HG03064 (cell line): ENCODE measurements around the gene PDZD7.

Source experiments
- ATAC-seq: cut with Tn5 transposase; IDR thresholded peaks from one replicate; pipeline ENCODE4 v1.9.1; 2021; ENCODE audit warnings: low read depth; ENCODE audit not compliant: unreplicated experiment

Gene PDZD7

DNA sequence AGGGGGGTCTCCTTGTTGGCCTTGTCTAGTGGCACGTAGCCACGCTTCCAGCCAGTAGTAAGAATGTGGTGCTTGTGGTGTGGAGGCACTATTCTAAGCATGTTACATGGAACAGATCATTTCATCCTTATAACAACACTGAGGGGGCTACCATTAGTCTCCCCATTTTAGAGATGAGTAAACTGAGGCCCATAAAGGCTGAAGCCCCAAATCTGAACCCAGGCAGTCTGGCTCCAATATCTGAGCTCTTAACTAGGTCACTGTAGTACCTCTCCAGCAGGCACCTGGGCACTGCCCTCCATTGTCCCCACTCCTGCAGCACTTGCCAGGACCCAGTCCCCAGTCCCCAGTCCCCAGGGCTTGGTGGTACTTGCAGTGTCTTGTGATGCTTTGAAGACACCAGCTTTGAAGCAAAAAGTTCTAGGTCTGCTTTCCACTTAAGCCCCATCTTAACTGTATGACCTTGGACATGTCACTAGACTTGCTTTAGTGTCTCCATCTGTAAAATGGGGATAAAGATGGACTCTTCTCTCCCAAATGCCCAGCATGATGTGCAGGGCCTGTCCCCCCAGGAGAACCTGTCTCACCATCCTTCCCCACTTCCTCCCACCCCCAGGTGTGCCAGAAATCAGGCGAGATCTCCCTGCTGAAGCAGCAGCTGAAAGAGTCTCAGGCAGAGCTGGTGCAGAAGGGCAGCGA, 24.9 kb downstream of the PDZD7 start:
- ATAC-seq, result no peak

DNA sequence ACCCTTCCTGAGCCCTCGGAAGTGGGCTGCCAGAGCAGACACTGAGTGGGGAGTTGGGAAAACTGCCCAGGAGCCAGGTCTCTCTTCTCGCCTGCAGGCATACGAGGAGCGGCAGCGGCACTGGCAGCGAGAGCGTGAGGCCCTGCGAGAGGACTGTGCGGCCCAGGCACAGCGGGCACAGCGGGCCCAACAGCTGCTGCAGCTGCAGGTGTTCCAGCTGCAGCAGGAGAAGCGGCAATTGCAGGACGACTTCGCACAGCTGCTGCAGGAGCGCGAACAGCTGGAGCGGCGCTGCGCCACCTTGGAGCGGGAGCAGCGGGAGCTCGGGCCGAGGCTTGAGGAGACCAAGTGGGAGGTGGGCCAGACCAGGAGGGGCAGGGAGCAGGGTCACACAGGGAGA, 25.6 kb downstream of the PDZD7 start:
- no peak for ATAC-seq

DNA sequence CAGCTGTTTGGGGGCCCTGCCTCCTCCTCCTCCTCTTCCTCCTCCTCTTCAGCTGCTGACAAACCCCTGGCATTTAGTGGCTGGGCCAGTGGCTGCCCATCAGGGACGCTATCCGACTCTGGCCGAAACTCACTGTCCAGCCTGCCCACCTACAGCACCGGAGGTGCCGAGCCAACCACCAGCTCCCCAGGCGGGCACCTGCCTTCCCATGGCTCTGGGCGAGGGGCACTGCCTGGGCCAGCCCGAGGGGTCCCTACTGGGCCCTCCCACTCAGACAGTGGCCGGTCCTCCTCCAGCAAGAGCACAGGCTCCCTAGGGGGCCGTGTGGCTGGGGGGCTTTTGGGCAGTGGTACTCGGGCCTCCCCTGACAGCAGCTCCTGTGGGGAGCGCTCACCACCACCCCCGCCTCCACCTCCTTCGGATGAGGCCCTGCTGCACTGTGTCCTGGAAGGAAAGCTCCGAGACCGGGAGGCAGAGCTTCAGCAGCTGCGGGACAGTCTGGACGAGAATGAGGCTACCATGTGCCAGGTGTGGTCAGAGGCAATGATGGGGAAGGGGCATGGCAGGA, 27.2 kb downstream of the PDZD7 start:
- ATAC-seq, result no peak

DNA sequence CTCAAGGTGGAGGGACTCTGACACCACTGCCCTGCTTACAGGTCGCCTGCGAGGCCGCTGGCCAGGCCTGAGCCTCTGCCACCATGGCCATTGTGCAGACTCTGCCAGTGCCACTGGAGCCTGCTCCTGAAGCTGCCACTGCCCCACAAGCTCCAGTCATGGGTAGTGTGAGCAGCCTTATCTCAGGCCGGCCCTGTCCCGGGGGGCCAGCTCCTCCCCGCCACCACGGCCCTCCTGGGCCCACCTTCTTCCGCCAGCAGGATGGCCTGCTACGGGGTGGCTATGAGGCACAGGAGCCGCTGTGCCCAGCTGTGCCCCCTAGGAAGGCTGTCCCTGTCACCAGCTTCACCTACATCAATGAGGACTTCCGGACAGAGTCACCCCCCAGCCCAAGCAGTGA, 28.5 kb downstream of the PDZD7 start:
- ATAC-seq, result no peak

DNA sequence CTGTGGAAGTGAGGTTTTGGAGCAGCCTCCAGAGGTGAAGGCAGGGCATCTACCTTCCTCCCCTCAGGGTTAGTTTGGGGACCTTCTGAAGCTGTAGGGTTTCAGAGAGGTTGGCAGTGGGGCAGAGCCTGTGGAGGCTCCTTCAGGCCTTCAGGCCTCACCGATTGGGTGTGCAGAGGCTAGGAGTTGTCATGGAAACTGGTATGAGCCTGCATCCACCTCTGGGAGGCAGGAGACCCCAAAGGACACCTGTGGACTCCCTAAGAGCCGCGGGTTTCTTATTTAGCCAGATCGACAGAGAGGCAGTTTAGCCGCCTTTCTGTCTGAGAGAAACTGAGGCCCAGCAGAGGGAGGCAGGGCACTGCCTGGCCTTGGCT, 29.3 kb downstream of the PDZD7 start:
- ATAC-seq, result no peak

DNA sequence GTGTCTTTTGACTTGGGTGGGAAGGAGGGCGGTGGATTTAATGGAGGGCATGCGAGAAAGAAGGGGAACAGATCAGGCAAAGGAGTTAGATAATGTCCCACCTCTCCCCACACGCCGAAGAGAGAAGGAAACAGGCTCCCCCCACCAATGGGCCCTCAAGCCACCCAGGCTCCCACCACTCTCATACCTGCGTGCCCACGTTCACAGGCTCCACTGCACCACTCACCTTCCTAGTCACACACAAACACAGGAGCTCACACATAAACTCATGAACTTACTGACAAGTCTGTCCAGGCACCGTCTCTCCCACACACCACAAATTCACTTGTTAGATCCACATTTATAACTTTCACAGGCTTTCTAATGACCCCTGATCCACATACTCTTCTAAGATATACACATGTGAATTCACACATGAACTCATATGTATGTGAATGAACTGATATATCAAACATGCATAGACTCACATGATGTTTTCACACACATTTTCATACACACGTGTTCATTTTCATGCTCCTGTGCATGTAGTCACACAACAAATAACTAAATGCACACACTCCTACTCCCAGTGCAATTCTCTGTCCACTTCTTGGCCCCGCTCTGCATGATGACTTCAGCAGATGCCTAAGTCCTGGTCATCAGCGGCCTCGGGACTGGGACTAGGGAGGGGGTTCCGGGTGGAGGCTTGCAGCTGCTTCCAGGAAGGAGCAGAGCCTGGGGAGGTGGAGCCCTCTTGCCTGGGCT, 29.8 kb downstream of the PDZD7 start:
- ATAC-seq, result no peak

DNA sequence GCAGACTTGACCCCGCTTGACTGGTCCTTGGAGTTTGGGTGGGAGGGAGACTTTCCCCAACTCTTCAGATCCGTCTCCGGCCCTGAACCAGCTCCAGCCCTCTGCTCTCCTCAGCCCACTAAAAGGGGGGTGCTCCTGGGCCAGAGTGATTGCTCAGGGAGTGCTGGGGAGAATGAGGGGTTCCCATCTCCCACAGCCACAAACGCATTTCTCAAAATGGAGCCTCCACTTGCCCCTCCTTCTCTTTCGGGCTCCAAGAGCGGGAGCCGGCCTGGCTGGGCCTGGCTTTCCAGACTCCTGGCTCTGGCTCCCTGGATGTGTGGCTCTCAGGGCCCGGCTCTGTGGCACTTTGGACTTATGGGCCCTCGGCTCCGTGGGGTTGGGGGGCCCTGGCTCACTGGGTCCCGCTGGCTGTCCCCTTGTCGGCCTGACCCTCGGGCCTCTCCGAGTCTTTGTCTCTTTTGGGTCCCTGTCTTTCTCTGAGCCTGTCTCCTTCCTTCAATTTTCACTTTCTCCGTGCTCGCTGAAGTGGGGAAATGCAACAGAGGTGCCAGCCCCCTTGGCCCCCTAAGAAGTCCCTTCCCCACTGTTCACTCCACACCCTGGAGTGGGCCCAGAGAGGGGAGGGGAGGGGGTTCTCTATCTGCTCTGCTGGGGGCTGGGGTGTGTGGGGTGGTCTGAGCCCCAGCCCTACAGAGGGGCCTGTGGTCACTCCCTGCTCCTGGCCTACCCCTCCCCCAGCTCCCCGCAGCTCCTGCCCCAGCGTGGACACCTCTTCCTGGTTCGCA, 30.6 kb downstream of the PDZD7 start:
- ATAC-seq, result no peak

DNA sequence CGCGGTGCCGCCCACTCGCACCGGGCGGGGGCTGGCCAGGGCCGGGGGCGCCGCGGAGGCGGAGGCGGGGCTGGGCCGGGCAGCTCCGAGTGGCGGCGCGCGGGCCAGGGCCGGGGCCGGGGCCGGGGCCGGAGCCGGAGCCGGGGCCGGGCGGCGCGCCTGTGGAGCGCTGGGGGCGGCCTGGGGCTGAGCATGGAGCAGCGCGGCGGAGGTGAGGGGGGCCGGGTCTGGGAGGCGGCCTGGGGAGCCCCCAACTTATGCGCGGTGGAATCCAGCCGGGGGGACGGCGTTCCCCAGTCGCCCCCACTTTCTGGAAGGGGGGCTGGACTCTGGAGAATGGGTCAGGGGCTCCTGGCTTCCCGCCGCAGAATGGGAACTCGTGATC, 31.2 kb downstream of the PDZD7 start, which contains the start of gene LZTS2:
LZTS2 (plus strand) TSS at position 67 of the 385 bp plus-strand sequence. CDS start 2,731 bp downstream, outside the sequence.
- ATAC-seq, result no peak

DNA sequence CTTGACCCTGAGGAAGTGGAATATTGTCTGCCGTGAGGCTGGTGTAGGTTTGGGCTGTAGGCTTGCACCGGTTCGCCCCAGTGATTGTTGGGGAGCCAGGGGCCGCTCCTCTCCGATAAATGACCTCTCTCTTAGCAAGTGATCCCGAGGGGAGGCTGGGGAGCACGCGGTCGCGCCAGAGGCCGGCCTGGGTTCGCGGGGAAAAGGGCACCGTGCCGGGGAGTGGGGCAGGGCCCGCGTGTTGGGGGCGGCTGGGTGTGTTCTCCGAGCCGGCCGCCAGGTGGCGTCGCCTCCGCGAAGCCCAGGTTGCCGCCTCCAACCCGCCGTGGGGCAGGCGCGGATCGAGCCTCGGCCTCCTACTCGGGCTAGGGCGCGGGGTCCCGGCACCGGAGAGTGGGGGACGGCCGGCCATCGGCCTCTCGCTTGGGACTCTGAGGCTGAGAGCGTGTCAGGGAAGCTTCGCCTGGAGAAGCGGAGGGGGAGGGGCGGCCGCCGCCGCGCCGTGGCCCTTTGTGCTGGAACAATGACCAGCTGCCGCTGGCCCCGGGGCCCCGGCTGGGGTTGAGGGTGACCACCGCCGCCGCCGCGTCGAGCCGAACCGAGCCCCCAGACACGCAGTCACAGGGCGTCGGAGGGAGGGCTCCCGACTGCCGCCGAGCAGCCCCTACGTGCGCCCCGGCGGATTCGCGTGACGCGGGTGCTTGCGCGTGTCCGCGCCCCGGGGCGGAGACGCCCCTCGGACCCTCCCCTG, 31.8 kb downstream of the PDZD7 start:
- peak; percentile 35 for ATAC-seq

DNA sequence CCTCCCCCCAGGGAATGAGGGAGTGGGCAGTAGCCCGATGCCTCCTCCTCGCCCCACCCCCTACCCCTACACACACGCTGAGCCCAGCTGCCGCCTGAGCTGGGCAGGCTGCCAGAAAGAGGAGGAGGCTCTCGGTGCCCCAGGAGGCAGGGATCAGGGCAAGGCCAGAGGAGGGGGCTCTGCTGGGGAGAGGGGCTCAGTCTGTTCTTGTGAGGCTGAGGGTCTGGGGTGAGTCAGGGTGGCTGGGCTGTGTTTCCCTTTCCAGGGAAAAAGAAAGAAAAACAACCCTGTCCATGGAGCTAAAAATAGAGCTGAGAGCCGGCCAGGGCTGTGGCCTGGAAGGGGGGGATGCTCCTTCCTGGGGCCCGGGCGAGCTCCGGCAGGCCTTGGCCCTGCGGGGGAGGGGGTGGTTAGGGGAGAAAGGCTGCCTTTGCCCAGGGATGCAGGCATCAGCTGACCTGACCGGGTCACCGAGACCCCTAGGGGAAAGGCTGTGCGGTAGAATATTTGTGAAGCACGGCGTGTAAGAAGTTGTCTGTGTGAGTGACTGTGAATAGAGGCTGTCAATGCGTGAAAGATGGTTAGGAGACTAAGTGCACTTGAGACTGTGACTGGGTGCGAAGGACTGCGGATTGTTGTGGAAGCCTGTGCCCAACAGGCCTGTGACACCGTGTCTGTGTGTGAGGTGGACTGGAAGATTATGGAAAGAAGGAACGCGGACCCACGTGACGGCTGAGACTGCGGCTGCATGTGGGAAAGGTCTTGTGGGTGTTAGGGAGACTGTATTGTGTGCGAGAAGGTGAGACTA, 32.5 kb downstream of the PDZD7 start:
- ATAC-seq, result peak; percentile 30

DNA sequence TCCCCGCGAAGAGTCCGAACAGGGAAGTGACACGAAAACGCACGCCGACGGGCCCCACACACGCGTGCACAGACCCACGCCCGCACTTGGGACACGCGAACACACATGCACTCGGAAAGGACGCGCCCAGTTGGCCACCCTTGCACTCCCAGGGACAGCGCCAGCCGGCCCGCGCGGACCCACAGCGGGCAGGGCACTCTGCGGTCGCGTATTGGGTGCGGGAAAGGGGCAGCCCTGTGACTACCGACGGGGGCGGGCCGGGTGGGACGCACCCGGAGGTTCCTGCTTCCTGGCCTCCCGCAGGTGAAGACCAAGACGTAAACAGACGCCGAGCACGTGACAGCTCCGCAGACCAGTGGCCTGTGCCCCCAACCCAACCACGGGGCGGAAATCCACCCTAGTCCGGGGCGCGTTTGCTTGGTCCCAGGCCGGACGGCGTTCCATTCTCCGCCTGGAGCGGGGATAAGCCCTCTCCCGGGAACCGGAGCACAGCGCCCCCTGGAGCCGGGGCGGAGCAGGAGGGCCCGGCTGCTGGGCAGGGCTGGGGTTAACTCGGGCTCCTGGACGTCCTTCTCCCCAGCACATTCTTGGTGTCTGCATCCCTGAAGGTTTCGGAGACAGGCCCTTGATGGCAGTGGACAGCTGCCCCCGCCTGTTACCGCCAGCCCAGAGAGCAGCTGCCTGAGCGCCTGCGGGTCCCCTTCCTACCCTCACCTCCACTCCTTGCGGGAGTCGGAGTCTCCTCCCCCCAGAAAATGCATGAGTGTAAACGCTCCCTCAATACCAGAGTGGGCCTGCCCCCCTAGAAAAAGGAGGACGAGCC, 33.4 kb downstream of the PDZD7 start:
- ATAC-seq, result peak; percentile 23

DNA sequence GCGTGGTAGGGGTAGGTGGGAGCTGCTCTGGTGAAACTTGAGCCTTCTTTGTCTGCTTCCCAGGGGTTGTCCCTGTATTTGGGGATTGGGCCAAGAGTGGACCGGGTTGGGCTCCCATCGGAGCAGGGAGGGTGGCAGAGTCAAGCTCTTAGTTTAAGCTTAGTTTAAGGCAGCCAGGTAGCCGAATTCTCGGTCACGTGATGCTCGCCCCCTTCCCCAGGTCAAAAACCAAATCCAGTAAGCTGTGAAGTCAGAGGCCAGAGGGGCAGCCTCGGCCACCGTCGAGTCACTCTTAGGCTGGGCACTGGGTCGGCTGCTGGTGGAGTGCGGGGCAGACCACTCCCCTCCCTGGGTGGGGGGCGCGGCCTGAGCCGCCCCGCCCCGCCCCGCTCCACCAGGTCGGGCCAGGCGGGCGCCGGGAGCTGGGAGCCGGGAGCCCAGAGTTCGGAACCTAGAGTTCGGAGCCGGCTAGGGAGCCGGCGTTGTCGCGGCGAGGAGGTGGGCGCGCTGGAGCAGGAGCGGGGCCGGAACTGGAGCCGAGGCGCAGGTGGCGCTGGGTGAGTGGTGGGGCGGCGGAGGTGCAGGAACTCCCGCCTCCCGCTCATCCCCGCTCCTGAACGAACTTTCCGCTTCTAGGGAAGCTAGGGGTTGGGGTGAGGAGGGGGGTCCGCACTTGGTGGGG, 34.1 kb downstream of the PDZD7 start:
- ATAC-seq, result no peak

DNA sequence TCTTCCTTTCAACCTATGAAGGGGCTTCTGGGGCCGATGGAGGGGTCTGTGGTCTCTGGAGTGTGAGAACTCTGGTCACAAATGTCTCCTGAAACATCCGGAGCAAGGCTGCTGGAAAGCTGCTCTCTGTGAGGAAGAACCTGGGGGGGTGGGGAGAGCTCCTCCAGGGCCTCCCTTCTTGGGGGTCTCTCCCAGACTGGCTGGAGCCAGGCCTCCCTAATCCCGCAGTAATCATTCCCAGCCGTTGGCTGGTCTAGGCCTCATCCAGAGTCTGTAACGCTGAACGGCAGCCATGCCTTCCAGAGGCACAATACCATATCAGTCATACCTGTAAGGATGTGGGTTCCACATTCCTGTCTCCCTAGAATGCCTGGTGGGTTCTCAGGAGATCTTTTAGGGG, 35.7 kb downstream of the PDZD7 start:
- ATAC-seq, result no peak

DNA sequence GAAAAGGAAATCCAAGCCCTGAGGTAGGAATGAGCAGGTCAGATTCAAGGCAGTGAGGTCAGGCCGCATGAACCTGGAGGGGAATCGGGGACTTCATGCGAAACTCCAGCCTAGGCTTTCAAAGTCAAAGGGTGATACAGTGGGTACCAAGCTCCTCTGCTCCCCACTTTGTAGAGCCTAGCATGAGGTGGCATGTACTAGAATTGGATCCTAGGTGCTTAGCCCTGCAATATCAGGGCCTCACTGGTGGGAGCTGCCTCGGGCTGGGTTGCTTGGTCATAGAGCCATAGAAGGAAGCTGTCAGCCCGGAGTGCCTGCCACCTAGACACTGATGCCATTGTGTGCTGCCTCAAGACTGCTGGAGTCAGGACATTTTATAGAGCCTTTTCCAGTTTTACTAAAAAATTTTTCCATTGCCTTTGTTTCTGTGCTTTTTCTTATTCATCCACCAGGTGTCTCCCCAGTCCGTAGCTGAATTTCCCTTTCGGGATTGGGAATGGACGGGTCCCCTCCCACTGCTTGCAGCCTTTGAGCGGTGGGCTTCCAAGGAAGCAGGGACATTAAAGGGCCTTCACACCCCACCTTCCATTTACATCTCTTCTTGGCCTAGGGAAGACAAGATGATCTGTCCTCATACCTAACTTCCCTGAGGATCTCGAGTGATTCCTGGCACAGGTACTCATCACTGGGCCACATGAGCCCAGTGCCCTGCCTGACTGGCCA, 36.8 kb downstream of the PDZD7 start:
- ATAC-seq, result no peak

DNA sequence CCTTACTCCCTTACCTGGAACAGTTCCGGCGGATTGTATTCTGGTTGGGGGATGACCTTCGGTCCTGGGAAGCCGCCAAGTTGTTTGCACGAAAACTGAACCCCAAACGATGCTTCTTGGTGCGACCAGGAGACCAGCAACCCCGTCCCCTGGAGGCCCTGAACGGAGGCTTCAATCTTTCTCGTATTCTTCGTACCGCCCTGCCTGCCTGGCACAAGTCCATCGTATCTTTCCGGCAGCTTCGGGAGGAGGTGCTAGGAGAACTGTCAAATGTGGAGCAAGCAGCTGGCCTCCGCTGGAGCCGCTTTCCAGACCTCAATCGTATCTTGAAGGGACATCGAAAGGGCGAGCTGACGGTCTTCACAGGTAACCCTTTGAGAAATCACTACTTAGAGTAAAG, 41.8 kb downstream of the PDZD7 start:
- ATAC-seq, result no peak

DNA sequence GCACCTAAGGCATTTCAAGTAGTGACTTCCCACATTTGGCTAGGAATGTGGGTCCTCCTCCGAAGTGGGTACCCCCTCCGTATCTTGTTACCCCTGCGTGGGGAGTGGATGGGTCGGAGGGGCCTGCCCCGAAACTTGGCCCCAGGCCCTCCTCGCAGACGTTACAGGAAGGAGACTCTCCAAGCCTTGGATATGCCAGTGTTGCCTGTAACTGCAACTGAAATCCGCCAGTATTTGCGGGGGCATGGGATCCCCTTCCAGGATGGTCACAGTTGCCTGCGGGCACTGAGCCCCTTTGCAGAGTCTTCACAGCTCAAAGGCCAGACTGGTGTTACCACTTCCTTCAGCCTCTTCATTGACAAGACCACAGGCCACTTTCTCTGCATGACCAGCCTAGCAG, 42.8 kb downstream of the PDZD7 start:
- no peak for ATAC-seq

DNA sequence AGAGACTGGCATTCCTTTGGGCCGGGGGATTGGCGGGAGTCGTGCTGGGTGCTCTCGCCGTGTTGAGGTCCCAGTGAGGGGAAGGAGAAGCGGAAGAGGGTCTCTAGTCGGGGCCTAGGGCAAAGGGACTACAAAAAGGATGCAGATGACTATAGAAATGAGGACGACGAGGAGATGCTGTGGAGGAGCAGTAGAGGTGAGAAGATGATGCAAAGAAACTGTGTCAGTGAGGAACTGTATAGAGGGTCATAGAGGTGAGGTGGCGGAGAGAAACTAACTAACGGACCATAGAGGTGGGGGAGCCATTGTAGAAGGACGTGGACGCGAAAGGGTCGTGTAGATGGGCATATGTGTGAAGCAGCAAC, 43.3 kb downstream of the PDZD7 start:
- ATAC-seq, result no peak
